Astrocyte (in vitro differentiated cells and primary cell): ENCODE data around the gene BCAN. TPM values are rescaled to one million over a fixed set of nuclear protein-coding genes. Genes with fewer than 3 reads are reported as not detected.
A peak's percentile ranks its signal among the peaks of the same experiment; 100 is the strongest.

ENCODE experiments used
- DNase-seq: peaks from one replicate; pipeline ENCODE4 v3.0.0-alpha.2; 2010; ENCODE audit warnings: low read depth
- FAIRE-seq: peaks from 2 replicates; lab custom pipeline; 2011; peaks lifted over from hg19 to GRCh38; lab: Jason Lieb, UNC
- H2AFZ ChIP-seq: 2 replicates; pipeline ENCODE4 v1.6.0; 2012; ENCODE audit warnings: low read depth, low read length, inconsistent platforms
- H3K27ac ChIP-seq: 2 replicates; pipeline ENCODE4 v1.5.1; 2011; ENCODE audit warnings: low read depth, low read length, inconsistent platforms
- H3K27me3 ChIP-seq: 2 replicates; pipeline ENCODE4 v1.6.0; 2011; ENCODE audit warnings: low read length, inconsistent platforms; ENCODE audit not compliant: insufficient read depth
- H3K36me3 ChIP-seq: 2 replicates; pipeline ENCODE4 v1.5.1; 2011; ENCODE audit warnings: low read length, inconsistent platforms; ENCODE audit not compliant: insufficient read depth
- H3K4me1 ChIP-seq: 2 replicates; pipeline ENCODE4 v1.5.1; 2011; ENCODE audit warnings: low read length, inconsistent platforms; ENCODE audit not compliant: insufficient read depth
- H3K4me2 ChIP-seq: 2 replicates; pipeline ENCODE4 v1.6.0; 2012; ENCODE audit warnings: low read length, inconsistent platforms
- H3K4me3 ChIP-seq: 2 replicates; pipeline ENCODE4 v1.5.1; 2011; ENCODE audit warnings: low read depth, mild to moderate bottlenecking, low read length, inconsistent platforms; ENCODE audit not compliant: insufficient read depth
- H3K79me2 ChIP-seq: 2 replicates; pipeline ENCODE4 v1.6.0; 2012; ENCODE audit warnings: mild to moderate bottlenecking, low read length, inconsistent platforms; ENCODE audit not compliant: insufficient read depth
- H3K9ac ChIP-seq: 2 replicates; pipeline ENCODE4 v1.6.0; 2012; ENCODE audit warnings: mild to moderate bottlenecking, low read length, inconsistent platforms
- H3K9me3 ChIP-seq: 2 replicates; pipeline ENCODE4 v1.5.1; 2012; ENCODE audit warnings: low read depth, mild to moderate bottlenecking, low read length, inconsistent platforms; ENCODE audit not compliant: insufficient read depth
- H4K20me1 ChIP-seq: 2 replicates; pipeline ENCODE4 v1.6.0; 2012; ENCODE audit warnings: low read length, inconsistent platforms; ENCODE audit not compliant: insufficient read depth
- H3K27ac Mint-ChIP-seq: one replicate; pipeline ENCODE4 v1.8.0; 2021; ENCODE audit warnings: mild to moderate bottlenecking, mixed read lengths; ENCODE audit not compliant: unreplicated experiment
- H3K27me3 Mint-ChIP-seq: one replicate; pipeline ENCODE4 v1.8.0; 2021; ENCODE audit warnings: low read depth, mixed read lengths; ENCODE audit not compliant: unreplicated experiment
- H3K36me3 Mint-ChIP-seq: one replicate; pipeline ENCODE4 v1.8.0; 2021; ENCODE audit warnings: low read depth, mixed read lengths; ENCODE audit not compliant: unreplicated experiment
- H3K4me1 Mint-ChIP-seq: one replicate; pipeline ENCODE4 v1.8.0; 2021; ENCODE audit warnings: low read depth, mixed read lengths; ENCODE audit not compliant: unreplicated experiment
- H3K4me3 Mint-ChIP-seq: one replicate; pipeline ENCODE4 v1.8.0; 2021; ENCODE audit warnings: mild to moderate bottlenecking, moderate library complexity, mixed read lengths; ENCODE audit not compliant: unreplicated experiment
- H3K9me3 Mint-ChIP-seq: one replicate; pipeline ENCODE4 v1.8.0; 2021; ENCODE audit warnings: mild to moderate bottlenecking, mixed read lengths; ENCODE audit not compliant: unreplicated experiment
- CTCF ChIP-seq: IDR thresholded peaks from 2 replicates; pipeline ENCODE4 v1.5.1; 2011; ENCODE audit warnings: low read depth, mild to moderate bottlenecking, inconsistent platforms, low read length, moderate library complexity; ENCODE audit not compliant: insufficient read depth
- EZH2 ChIP-seq: IDR thresholded peaks from 2 replicates; pipeline ENCODE4 v1.6.1; 2012; ENCODE audit warnings: mild to moderate bottlenecking, low read length, inconsistent platforms; ENCODE audit not compliant: insufficient read depth
- total RNA-seq: library from RNA; stranded (reverse); gene quantifications from 2 replicates; pipeline ENCODE4 v1.2.1, GENCODE V29; 2021

Gene BCAN
- total RNA-seq, 1 donor from 2014 or later: 0.41 TPM

GRCh38 chr1:156675210-156676113 lies 33.5 kb downstream of the BCAN start:
- peaks cover 40% of the 10 kb centered on the region for H3K4me1 ChIP-seq
- TF ChIP-seq EZH2 (no peak), CTCF (no peak)
- H4K20me1 ChIP-seq: peaks cover 33% of the 10 kb centered on the region
- peak overlapping the region; percentile 68 for H3K4me3 ChIP-seq
- H3K27ac Mint-ChIP-seq: peak overlapping the region; percentile 67
- no peaks in the 10 kb centered on the region for H3K27me3 ChIP-seq
- H3K4me3 Mint-ChIP-seq: peak overlapping the region; percentile 90
- peak overlapping the region; percentile 97 for H3K4me2 ChIP-seq
- H3K9me3 ChIP-seq: no peaks in the 10 kb centered on the region
- H3K9ac ChIP-seq: peak overlapping the region; percentile 77
- H3K27me3 Mint-ChIP-seq: peaks cover 12% of the 10 kb centered on the region
- peaks cover 38% of the 10 kb centered on the region for H3K4me1 Mint-ChIP-seq
- peak overlapping the region; percentile 46 for H3K27ac ChIP-seq
- FAIRE-seq (no peak), DNase-seq (no peak)
- H3K36me3 Mint-ChIP-seq: peaks cover 23% of the 10 kb centered on the region
- peak overlapping the region; percentile 34 for H2AFZ ChIP-seq
- H3K36me3 ChIP-seq: peaks cover 17% of the 10 kb centered on the region
- H3K9me3 Mint-ChIP-seq: no peaks in the 10 kb centered on the region
- peaks cover 43% of the 10 kb centered on the region for H3K79me2 ChIP-seq

GRCh38 chr1:156676114-156676819 lies 34.4 kb downstream of the BCAN start:
- H3K27ac ChIP-seq: peak overlapping the region; percentile 46
- FAIRE-seq (no peak), DNase-seq (no peak)
- peak overlapping the region; percentile 97 for H3K4me2 ChIP-seq
- H3K4me3 ChIP-seq: peak overlapping the region; percentile 68
- Mint-ChIP-seq H3K36me3 (peaks cover 19% of the 10 kb centered on the region), H3K4me1 (peaks cover 34% of the 10 kb centered on the region), H3K9me3 (no peaks in the 10 kb centered on the region), H3K27me3 (peaks cover 19% of the 10 kb centered on the region), H3K4me3 (peak overlapping the region; percentile 90), H3K27ac (peak overlapping the region; percentile 26)
- H4K20me1 ChIP-seq: peaks cover 33% of the 10 kb centered on the region
- H3K9me3 ChIP-seq: no peaks in the 10 kb centered on the region
- H3K36me3 ChIP-seq: peaks cover 15% of the 10 kb centered on the region
- H2AFZ ChIP-seq: peak overlapping the region; percentile 58
- H3K79me2 ChIP-seq: peaks cover 43% of the 10 kb centered on the region
- no peaks in the 10 kb centered on the region for H3K27me3 ChIP-seq
- H3K9ac ChIP-seq: peak overlapping the region; percentile 77
- peaks cover 40% of the 10 kb centered on the region for H3K4me1 ChIP-seq
- TF ChIP-seq EZH2: no peak
- no peak for TF ChIP-seq CTCF
